ACC112 (cell line): ENCODE data around the gene ZNF423.

Experiments used
- H2AFZ ChIP-seq: fragments of 200-600 bp; sonication (generic); one replicate; pipeline ENCODE4 v1.6.0; 2017; ENCODE audit warnings: antibody characterized with exemption, low read length; ENCODE audit not compliant: unreplicated experiment
- H3K27ac ChIP-seq: fragments of 200-600 bp; sonication (generic); 2 replicates; pipeline ENCODE4 v1.5.1; 2014; ENCODE audit warnings: low read depth, mild to moderate bottlenecking, antibody characterized with exemption, low read length, moderate library complexity
- H3K27me3 ChIP-seq: fragments of 200-600 bp; sonication (generic); 2 replicates; pipeline ENCODE4 v1.6.1; 2014; ENCODE audit warnings: mild to moderate bottlenecking, antibody characterized with exemption, low read length, moderate library complexity, mixed read lengths; ENCODE audit not compliant: insufficient read depth
- H3K36me3 ChIP-seq: fragments of 200-600 bp; sonication (generic); 2 replicates; pipeline ENCODE4 v1.6.1; 2016; ENCODE audit warnings: mild to moderate bottlenecking, antibody characterized with exemption, low read length, moderate library complexity, mixed read lengths; ENCODE audit not compliant: insufficient read depth
- H3K4me1 ChIP-seq: fragments of 200-600 bp; sonication (generic); one replicate; pipeline ENCODE4 v1.6.1; 2016; ENCODE audit warnings: low read length, mixed read lengths; ENCODE audit not compliant: insufficient read depth, unreplicated experiment, control insufficient read depth
- H3K4me3 ChIP-seq: fragments of 200-600 bp; sonication (generic); 2 replicates; pipeline ENCODE4 v1.5.1; 2014; ENCODE audit warnings: mild to moderate bottlenecking, low read depth, low read length
- H3K79me2 ChIP-seq: fragments of 200-600 bp; sonication (generic); one replicate; pipeline ENCODE4 v1.6.0; 2016; ENCODE audit warnings: low read length; ENCODE audit not compliant: control insufficient read depth, unreplicated experiment, insufficient read depth

The ZNF423 gene

GRCh38 chr16:49452108-49452507 lies 403.8 kb downstream of the ZNF423 start:
- peaks cover 74% of the 10 kb centered on the region for H3K27me3 ChIP-seq
- no peaks in the 10 kb centered on the region for H3K79me2 ChIP-seq
- H3K36me3 ChIP-seq: no peaks in the 10 kb centered on the region
- H2AFZ ChIP-seq: no peak overlapping the region
- H3K27ac ChIP-seq: no peak overlapping the region
- H3K4me3 ChIP-seq: no peak overlapping the region
- H3K4me1 ChIP-seq: no peaks in the 10 kb centered on the region

GRCh38 chr16:49446805-49447204 lies 409.1 kb downstream of the ZNF423 start:
- Histone ChIP-seq H3K36me3 (no peaks in the 10 kb centered on the region), H3K4me1 (no peaks in the 10 kb centered on the region), H3K79me2 (no peaks in the 10 kb centered on the region), H3K27ac (no peak overlapping the region), H3K4me3 (no peak overlapping the region), H3K27me3 (peaks cover 84% of the 10 kb centered on the region), H2AFZ (no peak overlapping the region)

- H3K36me3 ChIP-seq: no peaks in the 10 kb centered on the region
- peaks cover 90% of the 10 kb centered on the region for H3K27me3 ChIP-seq
- no peak overlapping the region for H3K27ac ChIP-seq
- no peak overlapping the region for H2AFZ ChIP-seq
- no peaks in the 10 kb centered on the region for H3K4me1 ChIP-seq
- H3K79me2 ChIP-seq: no peaks in the 10 kb centered on the region
- no peak overlapping the region for H3K4me3 ChIP-seq
Measured at GRCh38 chr16:49443576-49443975, 412.3 kb downstream of the ZNF423 start.

GRCh38 chr16:49442805-49443204 lies 413.1 kb downstream of the ZNF423 start:
- Histone ChIP-seq H3K27me3 (peaks cover 91% of the 10 kb centered on the region), H2AFZ (no peak overlapping the region), H3K79me2 (no peaks in the 10 kb centered on the region), H3K4me3 (no peak overlapping the region), H3K27ac (no peak overlapping the region), H3K4me1 (no peaks in the 10 kb centered on the region), H3K36me3 (no peaks in the 10 kb centered on the region)

GRCh38 chr16:49441366-49441780 lies 414.5 kb downstream of the ZNF423 start:
- Histone ChIP-seq H3K4me3 (no peak overlapping the region), H3K4me1 (no peaks in the 10 kb centered on the region), H3K36me3 (no peaks in the 10 kb centered on the region), H3K79me2 (no peaks in the 10 kb centered on the region), H3K27ac (no peak overlapping the region), H3K27me3 (peaks cover 92% of the 10 kb centered on the region), H2AFZ (no peak overlapping the region)

- Histone ChIP-seq H3K27me3 (peaks cover 96% of the 10 kb centered on the region), H3K4me1 (no peaks in the 10 kb centered on the region), H2AFZ (no peak overlapping the region), H3K27ac (no peak overlapping the region), H3K79me2 (no peaks in the 10 kb centered on the region), H3K36me3 (no peaks in the 10 kb centered on the region), H3K4me3 (no peak overlapping the region)
Measured at GRCh38 chr16:49440156-49441065, 415.5 kb downstream of the ZNF423 start.

GRCh38 chr16:49439676-49440075 lies 416.2 kb downstream of the ZNF423 start:
- Histone ChIP-seq H3K27me3 (peaks cover 94% of the 10 kb centered on the region), H3K4me1 (no peaks in the 10 kb centered on the region), H3K36me3 (no peaks in the 10 kb centered on the region), H2AFZ (no peak overlapping the region), H3K4me3 (no peak overlapping the region), H3K27ac (no peak overlapping the region), H3K79me2 (no peaks in the 10 kb centered on the region)

GRCh38 chr16:49439050-49439449 lies 416.9 kb downstream of the ZNF423 start:
- H3K4me1 ChIP-seq: no peaks in the 10 kb centered on the region
- H2AFZ ChIP-seq: no peak overlapping the region
- no peaks in the 10 kb centered on the region for H3K36me3 ChIP-seq
- no peaks in the 10 kb centered on the region for H3K79me2 ChIP-seq
- no peak overlapping the region for H3K27ac ChIP-seq
- H3K27me3 ChIP-seq: peaks cover 94% of the 10 kb centered on the region
- H3K4me3 ChIP-seq: no peak overlapping the region
